WTC11 (cell line): Measurements from ENCODE around the gene MEFV. TPM values are rescaled to one million over a fixed set of nuclear protein-coding genes. Genes with fewer than 3 reads are reported as not detected.

Source experiments
- AFF4 ChIP-seq: sonication (generic); formaldehyde crosslinking; IDR thresholded peaks from 2 replicates; pipeline ENCODE4 v1.8.1; 2023; ENCODE audit warnings: mild to moderate bottlenecking, missing genetic modification reagents, borderline replicate concordance
- ATF3 ChIP-seq: sonication (generic); formaldehyde crosslinking; conservative IDR thresholded peaks from 2 replicates; pipeline ENCODE4 v1.8.1; 2022; ENCODE audit warnings: mild to moderate bottlenecking, missing genetic modification reagents
- CDX4 ChIP-seq: fragments of 250-450 bp; sonication (Bioruptor Pico); IDR thresholded peaks from 2 replicates; pipeline ENCODE4 v1.9.0; 2021; ENCODE audit warnings: moderate library complexity, mild to moderate bottlenecking, inconsistent platforms, borderline replicate concordance
- E2F4 ChIP-seq: sonication (generic); formaldehyde crosslinking; IDR thresholded peaks from 2 replicates; pipeline ENCODE4 v1.8.1; 2022; ENCODE audit warnings: low read depth, mild to moderate bottlenecking, moderate library complexity, missing genetic modification reagents, borderline replicate concordance
- E2F5 ChIP-seq: sonication (generic); formaldehyde crosslinking; IDR thresholded peaks from 2 replicates; pipeline ENCODE4 v1.8.1; 2022; ENCODE audit warnings: mild to moderate bottlenecking, moderate library complexity, missing genetic modification reagents
- ELF4 ChIP-seq: sonication (generic); formaldehyde crosslinking; IDR thresholded peaks from 2 replicates; pipeline ENCODE4 v1.8.1; 2022; ENCODE audit warnings: low read depth, mild to moderate bottlenecking, moderate library complexity, missing genetic modification reagents
- FOXP4 ChIP-seq: sonication (generic); formaldehyde crosslinking; IDR thresholded peaks from 2 replicates; pipeline ENCODE4 v1.8.0; 2022; ENCODE audit warnings: mild to moderate bottlenecking, missing genetic modification reagents
- GABPB1 ChIP-seq: sonication (generic); formaldehyde crosslinking; IDR thresholded peaks from 2 replicates; pipeline ENCODE4 v1.8.1; 2023; ENCODE audit warnings: mild to moderate bottlenecking, missing genetic modification reagents
- GTF2I ChIP-seq: fragments of 250-450 bp; sonication (Bioruptor Pico); conservative IDR thresholded peaks from 2 replicates; pipeline ENCODE4 v1.4.0; 2021; ENCODE audit warnings: mild to moderate bottlenecking
- HMGA2 ChIP-seq: fragments of 250-450 bp; sonication (Bioruptor Pico); IDR thresholded peaks from 2 replicates; pipeline ENCODE4 v1.4.0; 2021; ENCODE audit warnings: mild to moderate bottlenecking, moderate library complexity
- MAX ChIP-seq: sonication (generic); formaldehyde crosslinking; IDR thresholded peaks from 2 replicates; pipeline ENCODE4 v1.8.0; 2022; ENCODE audit warnings: mild to moderate bottlenecking, missing genetic modification reagents
- MLX ChIP-seq: sonication (generic); formaldehyde crosslinking; IDR thresholded peaks from 2 replicates; pipeline ENCODE4 v1.8.1; 2023; ENCODE audit warnings: mild to moderate bottlenecking, missing genetic modification reagents, moderate library complexity
- NFATC4 ChIP-seq: fragments of 250-450 bp; sonication (Bioruptor Pico); IDR thresholded peaks from 2 replicates; pipeline ENCODE4 v1.9.0; 2021; ENCODE audit warnings: mild to moderate bottlenecking
- SOX15 ChIP-seq: fragments of 250-450 bp; sonication (Bioruptor Pico); IDR thresholded peaks from 2 replicates; pipeline ENCODE4 v1.9.0; 2021; ENCODE audit warnings: mild to moderate bottlenecking
- ZBTB21 ChIP-seq: sonication (generic); formaldehyde crosslinking; IDR thresholded peaks from 2 replicates; pipeline ENCODE4 v1.8.1; 2023; ENCODE audit warnings: mild to moderate bottlenecking, missing genetic modification reagents, borderline replicate concordance
- ZNF232 ChIP-seq: sonication (generic); formaldehyde crosslinking; IDR thresholded peaks from 2 replicates; pipeline ENCODE4 v1.8.0; 2022; ENCODE audit warnings: mild to moderate bottlenecking, missing genetic modification reagents
- ZNF263 ChIP-seq: sonication (generic); formaldehyde crosslinking; IDR thresholded peaks from 2 replicates; pipeline ENCODE4 v1.8.1; 2022; ENCODE audit warnings: low read depth, mild to moderate bottlenecking, moderate library complexity, missing genetic modification reagents
- ZNF281 ChIP-seq: sonication (generic); formaldehyde crosslinking; IDR thresholded peaks from 2 replicates; pipeline ENCODE4 v1.8.0; 2023; ENCODE audit warnings: mild to moderate bottlenecking, missing genetic modification reagents
- ZSCAN18 ChIP-seq: fragments of 250-450 bp; sonication (Bioruptor Pico); IDR thresholded peaks from 2 replicates; pipeline ENCODE4 v2.1.2; 2022; ENCODE audit warnings: mild to moderate bottlenecking, moderate library complexity
- total RNA-seq: library from RNA; stranded (reverse); gene quantifications from 3 replicates; pipeline ENCODE4 v1.2.3, GENCODE V29; 2021

The MEFV gene
- total RNA-seq, 1 experiment from 2014 or later, result 0.09 TPM

- TF ChIP-seq E2F5 (CRISPR knock-in tag) (0 out of 2 replicates have a peak, but pooled peaks have one; percentile 56), ZNF263 (CRISPR knock-in tag) (peak; percentile 28; the same call in 1 of the 2 replicates), ZNF281 (0 out of 2 replicates have a peak, but pooled peaks have one; percentile 50), E2F4 (CRISPR knock-in tag) (no peak), CDX4 (no peak), FOXP4 (0 out of 2 replicates have a peak, but pooled peaks have one; percentile 15), ZSCAN18 (no peak), NFATC4 (no peak), GABPB1 (CRISPR knock-in tag) (peak; percentile 65; the same call in 1 of the 2 replicates), MLX (CRISPR knock-in tag) (no peak), ZBTB21 (CRISPR knock-in tag) (0 out of 2 replicates have a peak, but pooled peaks have one; percentile 41), SOX15 (no peak), ZNF232 (CRISPR knock-in tag) (peak; percentile 12; the same call in 1 of the 2 replicates), MAX (CRISPR knock-in tag) (peak; percentile 88), GTF2I (CRISPR knock-in tag) (no peak), AFF4 (CRISPR knock-in tag) (no peak), ELF4 (CRISPR knock-in tag) (no peak), ATF3 (CRISPR knock-in tag) (no peak), HMGA2 (CRISPR knock-in tag) (no peak)
Measured at GRCh38 chr16:3282730-3283542, 26.5 kb upstream of the MEFV start, which contains the start of gene ZNF263 (continued).
